GM18505 (cell line): ENCODE measurements around the gene OTOF.

Experiments used
- ATAC-seq: cut with Tn5 transposase; IDR thresholded peaks from one replicate; pipeline ENCODE4 v1.9.1; 2021; ENCODE audit not compliant: unreplicated experiment
- POLR2A ChIP-seq: IDR thresholded peaks from 4 replicates; pipeline ENCODE4 v1.6.1; 2011; ENCODE audit warnings: borderline replicate concordance; ENCODE audit not compliant: insufficient read depth, insufficient read length; ENCODE audit errors: extremely low read depth

The OTOF gene

GRCh38 chr2:26477911-26478253 is at the start of gene OTOF:
Gene OTOF, minus strand, starts transcription at chr2:26478124.
- ATAC-seq, result no peak
- no peak for TF ChIP-seq POLR2A

GRCh38 chr2:26526589-26526988 is 48.7 kb upstream of the OTOF start:
- ATAC-seq, result no peak
- TF ChIP-seq POLR2A, result no peak

GRCh38 chr2:26526105-26526504 is 48.2 kb upstream of the OTOF start:
- TF ChIP-seq POLR2A, result no peak
- no peak for ATAC-seq

- TF ChIP-seq POLR2A, result no peak
- ATAC-seq, result no peak
Observed at GRCh38 chr2:26523750-26524149, 45.8 kb upstream of the OTOF start.

- TF ChIP-seq POLR2A, result no peak
- no peak for ATAC-seq
Observed at GRCh38 chr2:26522751-26523171, 44.8 kb upstream of the OTOF start.

GRCh38 chr2:26522325-26522724 is 44.4 kb upstream of the OTOF start:
- ATAC-seq, result no peak
- TF ChIP-seq POLR2A, result no peak

GRCh38 chr2:26521913-26522180 is 43.9 kb upstream of the OTOF start:
- no peak for ATAC-seq
- no peak for TF ChIP-seq POLR2A

GRCh38 chr2:26521054-26521912 is 43.4 kb upstream of the OTOF start:
- no peak for TF ChIP-seq POLR2A
- ATAC-seq, result no peak

- ATAC-seq, result no peak
- no peak for TF ChIP-seq POLR2A
Observed at GRCh38 chr2:26520148-26520449, 42.2 kb upstream of the OTOF start.

- no peak for TF ChIP-seq POLR2A
- no peak for ATAC-seq
Observed at GRCh38 chr2:26519396-26520147, 41.6 kb upstream of the OTOF start.

GRCh38 chr2:26516781-26517180 is 38.9 kb upstream of the OTOF start:
- ATAC-seq, result no peak
- TF ChIP-seq POLR2A, result no peak

GRCh38 chr2:26516246-26516645 is 38.3 kb upstream of the OTOF start:
- no peak for ATAC-seq
- TF ChIP-seq POLR2A, result no peak

- TF ChIP-seq POLR2A, result no peak
- no peak for ATAC-seq
Observed at GRCh38 chr2:26515771-26516170, 37.8 kb upstream of the OTOF start.

- TF ChIP-seq POLR2A, result no peak
- ATAC-seq, result no peak
Observed at GRCh38 chr2:26514045-26514444, 36.1 kb upstream of the OTOF start.
